ENCODE data around the gene SLU7. TPM values are rescaled to one million over a fixed set of nuclear protein-coding genes. Genes with fewer than 3 reads are reported as not detected.
A peak's percentile ranks its signal among the peaks of the same experiment; 100 is the strongest.

SLU7 gene
- total and polyA plus RNA-seq, 9 of the 15 experiments (the other 6 are each of a cell fraction or from before 2014, with no cell fraction given) = 42.1 to 65.7 (median 54.8) TPM

GRCh38 chr5:160363211-160363610 lies 55.7 kb downstream of the SLU7 start:
- TF ChIP-seq NFIC (IDR thresholded peaks at IDR 0.05) (0 out of 2 replicates have a peak, but pooled peaks have one; percentile 17), ZNF318 (IDR thresholded peaks at IDR 0.05; ENCODE audit: borderline replicate concordance in 1 of 2, low read depth in 1 of 2) (no peak)
- in situ Hi-C loops (cut with MboI) = no loop called here

More at GRCh38 chr5:160363211-160363610, 55.7 kb downstream of the SLU7 start:
- peak; percentile 10; the same call in 1 of the 3 replicates for ATAC-seq
- Histone ChIP-seq H3K27ac (ENCODE audit: extremely low read depth, low read depth, low read length) (no peak overlapping the region), H3K79me2 (ENCODE audit: control insufficient read depth, insufficient read depth, low read length) (no peaks in the 10 kb centered on the region), H3K9me1 (ENCODE audit: control insufficient read depth, insufficient read depth, low read length) (no peaks in the 10 kb centered on the region), H2AFZ (ENCODE audit: low read depth, low read length) (peak overlapping the region; percentile 48; the same call in 1 of the 2 replicates), H3K27me3 (ENCODE audit: control insufficient read depth in 2 of 2, insufficient read depth in 2 of 2, low read length in 2 of 2) (peaks cover 0 to 9% of the 10 kb centered on the region in 2 experiments; a peak in 3 of 5 replicates), H3K4me3 (no peak overlapping the region), H3K9me3 (replicated peaks; ENCODE audit: control insufficient read depth, insufficient read depth, low read depth, low read length) (no peaks in the 10 kb centered on the region), H3K4me1 (replicated peaks in 1 of 2; ENCODE audit: control insufficient read depth in 2 of 2, insufficient read depth in 2 of 2, low read length in 2 of 2) (peaks cover 4 to 19% of the 10 kb centered on the region in 2 experiments; a peak in 4 of 5 replicates), H3K36me3 (ENCODE audit: control insufficient read depth, insufficient read depth, low read length) (no peaks in the 10 kb centered on the region), H3K9ac (ENCODE audit: insufficient read depth in 1 of 2, low read depth in 2 of 2, low read length in 2 of 2) (no peak overlapping the region; a peak in 1 of 4 replicates), H4K20me1 (replicated peaks; ENCODE audit: control insufficient read depth, insufficient read depth, low read length) (no peaks in the 10 kb centered on the region), H3K4me2 (ENCODE audit: insufficient read depth, low read length) (no peak overlapping the region)
- peak in 1 of 4 experiments; percentile 24 for DNase-seq (ENCODE audit: extremely low read depth in 1 of 4, low spot score in 3 of 4)
- no TSS peak for BruUV-seq (replicated peaks)
- CTCF ChIA-PET (ENCODE audit: low intra/inter-chr PET ratio) = no interaction called here
- intact Hi-C loops (cut with micrococcal nuclease) = no loop called here
- POLR2A ChIA-PET = interaction anchor here (0.8 to 0.9 kb wide), 2 partner anchors 36 to 282 kb away, joined by 3 read pairs; no protein-coding TSS in a partner anchor
- WGBS (ENCODE audit: insufficient coverage, low coverage, missing lambda C conversion rate) = 18% methylated on average over 3 of the region's 3 CpGs
- no peak for FAIRE-seq
